ENCODE data around the gene LAMB4.

DNA sequence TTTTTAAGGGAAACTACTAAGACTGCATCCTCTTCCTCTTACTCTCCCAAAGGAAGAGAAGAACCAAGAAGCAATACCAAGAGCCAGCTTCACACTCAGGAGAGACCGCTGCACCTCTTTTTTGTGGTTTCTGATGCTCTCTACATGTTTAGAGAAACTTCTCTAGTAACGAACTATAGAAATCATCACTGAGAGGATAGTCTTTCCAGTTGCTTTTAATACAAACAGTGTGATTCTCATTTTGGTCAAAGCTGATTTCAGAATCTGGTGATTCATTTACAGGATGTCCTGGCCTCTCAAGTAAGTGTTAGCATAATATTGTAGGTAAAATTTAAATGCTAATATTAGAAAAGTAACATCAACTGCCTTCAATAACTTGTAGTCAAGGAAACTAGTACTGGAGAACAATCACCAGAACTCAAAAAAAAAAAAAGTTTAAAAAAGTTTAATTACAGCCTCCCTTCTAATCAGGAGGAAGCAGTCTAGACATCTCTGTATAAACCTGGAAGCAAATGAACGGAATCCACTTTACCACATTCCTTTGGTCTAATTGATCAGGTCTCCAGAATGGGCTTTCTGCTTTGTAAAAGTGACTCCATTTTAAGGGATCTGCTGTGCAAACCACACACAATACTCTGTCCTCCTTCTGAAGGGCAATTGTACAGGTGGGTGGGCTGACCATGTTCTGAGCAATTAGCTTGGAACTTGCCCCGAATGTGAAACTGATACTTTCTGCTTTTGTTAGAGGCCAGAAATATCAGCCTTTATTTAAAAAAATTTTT is 130.2 kb downstream of the LAMB4 start:
- TF ChIP-seq YY1 (IDR thresholded peaks at IDR 0.05; ENCODE audit: low read depth, low read length) = no peak
- TF ChIP-seq CHD1 (IDR thresholded peaks at IDR 0.05; ENCODE audit: low read depth, low read length) = no peak
- TF ChIP-seq, protein P1, sequence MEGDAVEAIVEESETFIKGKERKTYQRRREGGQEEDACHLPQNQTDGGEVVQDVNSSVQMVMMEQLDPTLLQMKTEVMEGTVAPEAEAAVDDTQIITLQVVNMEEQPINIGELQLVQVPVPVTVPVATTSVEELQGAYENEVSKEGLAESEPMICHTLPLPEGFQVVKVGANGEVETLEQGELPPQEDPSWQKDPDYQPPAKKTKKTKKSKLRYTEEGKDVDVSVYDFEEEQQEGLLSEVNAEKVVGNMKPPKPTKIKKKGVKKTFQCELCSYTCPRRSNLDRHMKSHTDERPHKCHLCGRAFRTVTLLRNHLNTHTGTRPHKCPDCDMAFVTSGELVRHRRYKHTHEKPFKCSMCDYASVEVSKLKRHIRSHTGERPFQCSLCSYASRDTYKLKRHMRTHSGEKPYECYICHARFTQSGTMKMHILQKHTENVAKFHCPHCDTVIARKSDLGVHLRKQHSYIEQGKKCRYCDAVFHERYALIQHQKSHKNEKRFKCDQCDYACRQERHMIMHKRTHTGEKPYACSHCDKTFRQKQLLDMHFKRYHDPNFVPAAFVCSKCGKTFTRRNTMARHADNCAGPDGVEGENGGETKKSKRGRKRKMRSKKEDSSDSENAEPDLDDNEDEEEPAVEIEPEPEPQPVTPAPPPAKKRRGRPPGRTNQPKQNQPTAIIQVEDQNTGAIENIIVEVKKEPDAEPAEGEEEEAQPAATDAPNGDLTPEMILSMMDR (IDR thresholded peaks at IDR 0.05; ENCODE audit: control extremely low read depth in 1 of 3, insufficient read depth in 1 of 3, low read depth in 1 of 3, low read length in 3 of 3) = no peak
- no peak for TF ChIP-seq POLR2A (IDR thresholded peaks at IDR 0.05; ENCODE audit: control extremely low read depth in 1 of 2, low read depth in 2 of 2, low read length in 2 of 2)
- TF ChIP-seq BCL11A (IDR thresholded peaks at IDR 0.05; ENCODE audit: low read depth in 2 of 2, low read length in 2 of 2) = no peak
- no peak for TF ChIP-seq BRCA1 (IDR thresholded peaks at IDR 0.05; ENCODE audit: low read depth, low read length)
- no peak for TF ChIP-seq KDM1A (IDR thresholded peaks at IDR 0.05; ENCODE audit: borderline replicate concordance, low read length)
- TF ChIP-seq GTF2F1 (IDR thresholded peaks at IDR 0.05; ENCODE audit: borderline replicate concordance, low read depth, low read length) = no peak
- TF ChIP-seq RXRA (IDR thresholded peaks at IDR 0.05; ENCODE audit: insufficient read depth, low read depth, low read length) = no peak
- TF ChIP-seq POLR2AphosphoS5 (IDR thresholded peaks at IDR 0.05; ENCODE audit: low read depth, low read length) = no peak

Measured in H1 (cell line).